CD14-positive monocyte (primary cell): ENCODE measurements around the gene SLC25A26. TPM values are rescaled to one million over a fixed set of nuclear protein-coding genes. Genes with fewer than 3 reads are reported as not detected.
"Not testable (repeated sequence)": the region's sequence is repeated elsewhere in the genome, so short reads cannot be mapped to it uniquely, and the experiment has no call there.

ENCODE experiments used
- DNase-seq, 3 donors: peaks; one replicate each; pipeline ENCODE4 v3.0.0-alpha.2; 2011 to 2022
- H2AFZ ChIP-seq: 2 replicates; pipeline ENCODE4 v1.6.0; 2012; ENCODE audit warnings: mild to moderate bottlenecking, low read depth, low read length, inconsistent platforms; ENCODE audit not compliant: insufficient read depth, poor library complexity, severe bottlenecking
- H3K27ac ChIP-seq, 2 donors: 1 replicate in 1 of 2; 2 replicates in 1 of 2; pipeline ENCODE4 v1.5.1; 2012 to 2013; ENCODE audit warnings: low read length in 2 of 2, control low read depth in 1 of 2, inconsistent platforms in 1 of 2, low read depth in 1 of 2, mild to moderate bottlenecking in 1 of 2
- H3K27me3 ChIP-seq, 2 donors: one replicate each; pipeline versions ENCODE4 v1.6.0 to v1.6.1; 2011 to 2013; ENCODE audit warnings: low read length in 2 of 2; ENCODE audit not compliant: control insufficient read depth in 2 of 2, insufficient read depth in 2 of 2
- H3K36me3 ChIP-seq, 2 donors: replicated peaks in 1 of 2; 1 replicate in 1 of 2; 2 replicates in 1 of 2; pipeline versions ENCODE4 v1.5.1 to v1.6.1; 2012 to 2013; ENCODE audit warnings: low read length in 2 of 2, control low read depth in 1 of 2, inconsistent platforms in 1 of 2, mild to moderate bottlenecking in 1 of 2; ENCODE audit not compliant: insufficient read depth in 2 of 2, control insufficient read depth in 1 of 2
- H3K4me1 ChIP-seq, 2 donors: 1 replicate in 1 of 2; 2 replicates in 1 of 2; pipeline versions ENCODE4 v1.5.1 to v1.6.1; 2012 to 2013; ENCODE audit warnings: low read length in 2 of 2, control low read depth in 1 of 2, inconsistent platforms in 1 of 2, mild to moderate bottlenecking in 1 of 2, moderate library complexity in 1 of 2; ENCODE audit not compliant: insufficient read depth in 2 of 2, control insufficient read depth in 1 of 2
- H3K4me2 ChIP-seq: replicated peaks from 2 replicates; pipeline ENCODE3; 2012; ENCODE audit warnings: low read length, moderate library complexity, mild to moderate bottlenecking; ENCODE audit not compliant: poor library complexity, severe bottlenecking; ENCODE audit errors: extremely low read depth
- H3K4me3 ChIP-seq, 3 experiments: fragments of 200-600 bp in 1 of 3; sonication (generic) in 1 of 3; replicated peaks in 1 of 3; 1 replicate in 2 of 3; 2 replicates in 1 of 3; pipeline ENCODE4 v1.5.1; 2011 to 2013; ENCODE audit warnings: low read length in 3 of 3, mild to moderate bottlenecking in 3 of 3, control low read depth in 2 of 3, low read depth in 2 of 3, inconsistent platforms in 1 of 3, moderate library complexity in 1 of 3
- H3K79me2 ChIP-seq: 2 replicates; pipeline ENCODE4 v1.6.0; 2012; ENCODE audit warnings: mild to moderate bottlenecking, control low read depth, inconsistent platforms, low read length, moderate library complexity; ENCODE audit not compliant: insufficient read depth
- H3K9ac ChIP-seq: 2 replicates; pipeline ENCODE4 v1.6.0; 2017; ENCODE audit warnings: low read length, mild to moderate bottlenecking; ENCODE audit not compliant: insufficient read depth, poor library complexity, severe bottlenecking
- H3K9me3 ChIP-seq, 2 donors: replicated peaks in 1 of 2; 1 replicate in 1 of 2; 2 replicates in 1 of 2; pipeline versions ENCODE4 v1.5.1 to v1.6.1; 2012 to 2013; ENCODE audit warnings: low read length in 2 of 2, control low read depth in 1 of 2; ENCODE audit not compliant: control insufficient read depth in 1 of 2, insufficient read depth in 1 of 2
- H4K20me1 ChIP-seq: 2 replicates; pipeline ENCODE4 v1.6.0; 2012; ENCODE audit warnings: mild to moderate bottlenecking, low read length, control low read depth, moderate library complexity; ENCODE audit not compliant: insufficient read depth
- H3K27ac Mint-ChIP-seq, 7 donors: one replicate each; pipeline ENCODE4 v1.8.0; 2020; ENCODE audit warnings: mild to moderate bottlenecking in 7 of 7, mixed read lengths in 7 of 7, moderate library complexity in 6 of 7, inconsistent platforms in 2 of 7
- H3K27me3 Mint-ChIP-seq, 3 donors: one replicate each; pipeline ENCODE4 v1.8.0; 2021 to 2022; ENCODE audit warnings: low read depth in 3 of 3, mild to moderate bottlenecking in 3 of 3, mixed read lengths in 3 of 3, moderate library complexity in 3 of 3, inconsistent platforms in 1 of 3
- H3K36me3 Mint-ChIP-seq, 2 donors: one replicate each; pipeline ENCODE4 v1.8.0; 2020; ENCODE audit warnings: mixed read lengths in 2 of 2, inconsistent platforms in 1 of 2, mild to moderate bottlenecking in 1 of 2
- H3K4me1 Mint-ChIP-seq: one replicate; pipeline ENCODE4 v1.8.0; 2020; ENCODE audit warnings: mild to moderate bottlenecking, mixed read lengths
- H3K4me3 Mint-ChIP-seq, 2 donors: one replicate each; pipeline ENCODE4 v1.8.0; 2020; ENCODE audit warnings: mild to moderate bottlenecking in 2 of 2, mixed read lengths in 2 of 2, moderate library complexity in 1 of 2
- H3K9me3 Mint-ChIP-seq, 7 donors: one replicate each; pipeline ENCODE4 v1.8.0; 2020 to 2022; ENCODE audit warnings: mixed read lengths in 7 of 7, mild to moderate bottlenecking in 6 of 7, moderate library complexity in 6 of 7, inconsistent platforms in 2 of 7
- WGBS: methylation state at CpG from one replicate; pipeline ENCODE4 v1.1.5; 2013; ENCODE audit warnings: missing lambda C conversion rate; ENCODE audit not compliant: insufficient coverage; 5-methylcytosine and 5-hydroxymethylcytosine counted together
- intact Hi-C, 2 donors: fragments of 100-400 bp; cut with micrococcal nuclease; formaldehyde crosslinking; loops; one replicate each; pipeline versions ENCODE4 v1.15.0 to v1.15.1; 2023
- polyA plus RNA-seq, 3 donors: library from polyadenylated mRNA; depleted of rRNA in 1 of 3; unstranded in 2 of 3; stranded (reverse) in 1 of 3; fragments of 300-500 nt in 2 of 3; fragments of >200 nt in 1 of 3; fragmentation: Illumina TruSeq in 2 of 3; gene quantifications; 1 replicate in 2 of 3; 2 replicates in 1 of 3; pipeline ENCODE4 v1.2.3, GENCODE V29; 2012 to 2021
- TF ChIP-seq, protein P1 (sequence below): fragments of 200-600 bp; IDR thresholded peaks from one replicate; pipeline ENCODE4 v1.8.0; 2022; ENCODE audit warnings: antibody characterized with exemption, mild to moderate bottlenecking

SLC25A26 gene
- polyA plus RNA-seq, 3 donors: 11.6 to 23.0 (median 14.4) TPM

DNA sequence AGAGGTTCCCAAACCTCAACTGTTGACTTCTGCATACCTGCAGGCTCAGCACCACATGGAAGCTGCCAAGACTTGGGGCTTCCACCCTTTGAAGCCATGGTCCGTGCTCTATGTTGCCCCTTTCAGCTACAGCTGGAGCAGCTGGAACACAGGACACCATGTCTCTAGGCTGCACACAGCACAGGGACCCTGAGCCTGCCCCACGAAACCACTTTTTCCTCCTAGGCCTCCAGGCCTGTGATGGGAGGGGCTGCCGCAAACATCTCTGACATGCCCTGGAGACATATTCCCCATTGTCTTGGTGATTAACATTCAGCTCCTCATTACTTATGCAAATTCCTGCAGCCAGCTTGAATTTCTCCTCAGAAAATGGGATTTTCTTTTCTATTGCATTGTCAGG, 201.1 kb downstream of the SLC25A26 start:
- not testable (repeated sequence) for H3K36me3 Mint-ChIP-seq, H3K4me1 Mint-ChIP-seq
- WGBS: 91% methylated on average over 3 of the region's 3 CpGs

DNA sequence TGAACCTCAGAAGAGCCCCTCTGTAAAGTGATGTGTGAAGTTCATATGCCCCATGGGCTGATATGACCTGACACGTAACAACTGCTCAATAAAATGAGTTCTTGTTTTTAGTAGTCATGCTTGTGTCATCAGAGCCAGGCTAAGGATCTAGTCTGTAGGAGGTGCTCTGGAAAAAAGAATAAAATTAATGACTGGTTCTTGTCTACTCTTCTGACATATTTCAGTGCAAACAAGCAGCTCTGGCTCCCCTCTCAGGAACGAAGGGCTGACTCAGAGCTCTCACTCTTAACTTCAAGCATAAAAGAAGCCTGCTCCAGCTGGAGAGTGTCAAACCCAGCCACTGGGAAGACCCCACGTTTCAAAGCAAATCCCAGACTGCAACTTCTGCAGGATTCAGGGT, 203.0 kb downstream of the SLC25A26 start:
- no peak overlapping the region for H3K4me3 ChIP-seq
- Mint-ChIP-seq H3K36me3 (peaks cover 0 to 5% of the 10 kb centered on the region in 2 donors), H3K4me1 (peaks cover 4% of the 10 kb centered on the region), H3K4me3 (no peak overlapping the region), H3K9me3 (peaks cover 22 to 44% (median 28%) of the 10 kb centered on the region in 7 donors), H3K27me3 (peaks cover 0 to 2% (median 0%) of the 10 kb centered on the region in 3 donors), H3K27ac (no peak overlapping the region)
- H3K36me3 ChIP-seq: no peaks in the 10 kb centered on the region
- WGBS: 100% methylated on average over 1 of the region's 3 CpGs
- no peak overlapping the region for H3K27ac ChIP-seq
- H2AFZ ChIP-seq: no peak overlapping the region
- no peaks in the 10 kb centered on the region for H3K4me1 ChIP-seq
- H3K4me2 ChIP-seq: no peak overlapping the region
- intact Hi-C loops: no loop called here
- H3K9me3 ChIP-seq: peaks cover 8 to 15% of the 10 kb centered on the region in 2 donors
- H3K79me2 ChIP-seq: no peaks in the 10 kb centered on the region
- H3K27me3 ChIP-seq: no peaks in the 10 kb centered on the region
- H3K9ac ChIP-seq: no peak overlapping the region
- TF ChIP-seq, protein P1, sequence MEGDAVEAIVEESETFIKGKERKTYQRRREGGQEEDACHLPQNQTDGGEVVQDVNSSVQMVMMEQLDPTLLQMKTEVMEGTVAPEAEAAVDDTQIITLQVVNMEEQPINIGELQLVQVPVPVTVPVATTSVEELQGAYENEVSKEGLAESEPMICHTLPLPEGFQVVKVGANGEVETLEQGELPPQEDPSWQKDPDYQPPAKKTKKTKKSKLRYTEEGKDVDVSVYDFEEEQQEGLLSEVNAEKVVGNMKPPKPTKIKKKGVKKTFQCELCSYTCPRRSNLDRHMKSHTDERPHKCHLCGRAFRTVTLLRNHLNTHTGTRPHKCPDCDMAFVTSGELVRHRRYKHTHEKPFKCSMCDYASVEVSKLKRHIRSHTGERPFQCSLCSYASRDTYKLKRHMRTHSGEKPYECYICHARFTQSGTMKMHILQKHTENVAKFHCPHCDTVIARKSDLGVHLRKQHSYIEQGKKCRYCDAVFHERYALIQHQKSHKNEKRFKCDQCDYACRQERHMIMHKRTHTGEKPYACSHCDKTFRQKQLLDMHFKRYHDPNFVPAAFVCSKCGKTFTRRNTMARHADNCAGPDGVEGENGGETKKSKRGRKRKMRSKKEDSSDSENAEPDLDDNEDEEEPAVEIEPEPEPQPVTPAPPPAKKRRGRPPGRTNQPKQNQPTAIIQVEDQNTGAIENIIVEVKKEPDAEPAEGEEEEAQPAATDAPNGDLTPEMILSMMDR: no peak
- H4K20me1 ChIP-seq: no peaks in the 10 kb centered on the region
- no peak for DNase-seq

More for the DNA sequence above, 201.1 kb downstream of the SLC25A26 start:
- DNase-seq, intact Hi-C loops, H3K27me3 Mint-ChIP-seq, H3K4me3 Mint-ChIP-seq, H3K36me3 ChIP-seq, H3K79me2 ChIP-seq, H3K4me3 ChIP-seq, H2AFZ ChIP-seq, H3K27ac Mint-ChIP-seq, H3K27me3 ChIP-seq, H3K4me2 ChIP-seq, H3K9ac ChIP-seq, H4K20me1 ChIP-seq, H3K27ac ChIP-seq, H3K4me1 ChIP-seq: not testable (repeated sequence)
- peaks cover 8 to 15% of the 10 kb centered on the region in 2 donors for H3K9me3 ChIP-seq
- H3K9me3 Mint-ChIP-seq: peaks cover 24 to 47% (median 28%) of the 10 kb centered on the region in 7 donors
